Measurements from ENCODE around the gene VPS4A.

VPS4A gene

DNA sequence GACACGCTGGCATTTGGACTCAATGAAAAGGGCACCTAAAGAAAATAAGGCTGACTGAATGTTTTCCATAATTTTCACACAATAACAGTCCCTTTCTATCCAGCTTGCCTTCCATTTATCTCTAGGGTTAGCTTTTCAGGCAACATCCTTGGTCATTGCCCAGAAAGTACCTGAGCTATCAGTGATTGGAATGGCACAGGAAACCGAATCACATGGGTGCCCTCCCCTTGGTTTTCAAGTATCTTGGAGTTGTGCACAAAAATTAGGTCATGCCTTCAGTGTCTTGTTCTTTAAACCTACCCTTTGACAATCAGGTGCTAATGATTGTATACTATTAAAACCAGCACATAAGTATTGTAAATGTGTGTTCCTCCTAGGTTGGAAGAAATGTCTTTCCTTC is 3.3 kb upstream of the VPS4A start:
- DNase-seq: no peak

DNA sequence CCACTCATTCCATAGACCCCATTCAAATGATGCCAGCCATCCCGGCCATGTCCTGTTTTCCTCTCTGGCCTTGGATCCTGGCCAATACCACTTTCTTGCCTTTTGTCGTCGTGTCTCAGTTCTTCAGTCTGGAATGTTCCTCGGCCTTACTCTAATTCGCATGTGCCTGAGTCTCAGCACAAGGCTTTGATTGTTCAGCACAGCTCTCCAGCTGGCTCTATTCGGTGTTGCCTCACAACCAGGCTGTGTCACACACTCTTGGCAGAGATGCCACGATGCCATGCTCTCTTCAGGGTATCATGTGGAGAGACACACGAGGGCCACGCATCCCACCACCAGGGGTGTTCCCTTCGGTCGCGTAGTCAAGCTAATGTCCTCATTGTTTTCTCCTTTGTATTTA is 1.8 kb upstream of the VPS4A start:
- no peak for DNase-seq

DNA sequence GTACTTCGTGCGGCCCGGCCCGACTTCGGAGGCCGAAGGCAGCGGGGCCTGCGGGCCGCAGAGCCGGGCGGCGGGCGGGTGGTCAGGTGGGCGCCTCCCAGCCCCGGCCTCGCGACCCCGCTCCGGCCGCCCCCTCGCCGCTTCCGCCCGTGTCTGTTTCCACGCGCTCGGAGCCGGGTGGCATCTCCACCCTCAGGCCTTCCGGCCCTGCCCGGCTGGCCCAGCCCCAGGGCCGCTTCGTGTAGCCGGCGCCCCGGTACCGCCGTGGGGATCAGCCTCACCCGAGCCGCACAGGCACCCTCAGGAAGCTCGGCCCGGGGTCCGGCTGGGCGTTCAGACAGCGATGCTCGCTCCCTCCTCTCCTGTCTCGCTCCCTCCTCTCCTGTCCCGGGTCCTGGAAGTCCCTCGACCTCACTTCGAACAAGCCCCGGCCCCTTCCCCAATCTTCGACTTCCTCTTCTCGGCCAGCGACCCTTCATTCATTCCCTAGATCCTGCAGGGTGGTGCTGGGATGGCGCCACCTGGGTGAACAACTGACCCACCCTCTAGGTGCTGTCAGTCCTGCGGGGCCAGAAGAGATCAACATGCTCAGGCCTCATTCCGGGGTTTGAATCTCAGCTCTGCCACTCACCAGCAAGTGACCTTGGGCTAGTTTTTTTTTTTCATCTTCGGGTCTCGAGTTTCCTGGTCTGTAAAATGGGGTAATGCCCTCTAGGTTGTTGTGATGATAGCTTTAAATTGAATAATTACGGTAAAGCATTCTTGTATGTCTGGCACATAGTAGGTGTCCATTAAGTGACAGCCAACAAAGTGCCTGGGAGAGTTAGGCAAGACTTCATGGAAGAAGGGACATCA is 610 bp downstream of the VPS4A start:
- DNase-seq: no peak

DNA sequence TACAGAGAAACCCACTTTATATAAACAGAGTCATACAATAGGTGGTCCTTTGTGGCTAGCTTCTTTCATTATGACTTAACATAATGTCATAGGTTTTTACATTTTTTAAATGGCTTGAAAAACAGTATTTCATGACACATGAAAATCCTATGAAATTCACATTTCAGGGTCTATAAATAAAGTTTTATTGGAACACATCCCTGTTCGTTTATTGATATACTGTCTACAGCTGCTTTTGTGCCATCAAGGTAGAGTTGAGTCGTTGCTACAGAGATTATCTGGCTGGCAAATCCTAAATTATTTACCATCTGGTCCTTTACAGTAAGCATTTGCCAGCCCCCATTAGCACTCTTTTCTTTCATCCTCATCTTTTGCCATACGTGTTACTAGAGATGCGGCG is 2.3 kb downstream of the VPS4A start:
- DNase-seq: no peak

DNA sequence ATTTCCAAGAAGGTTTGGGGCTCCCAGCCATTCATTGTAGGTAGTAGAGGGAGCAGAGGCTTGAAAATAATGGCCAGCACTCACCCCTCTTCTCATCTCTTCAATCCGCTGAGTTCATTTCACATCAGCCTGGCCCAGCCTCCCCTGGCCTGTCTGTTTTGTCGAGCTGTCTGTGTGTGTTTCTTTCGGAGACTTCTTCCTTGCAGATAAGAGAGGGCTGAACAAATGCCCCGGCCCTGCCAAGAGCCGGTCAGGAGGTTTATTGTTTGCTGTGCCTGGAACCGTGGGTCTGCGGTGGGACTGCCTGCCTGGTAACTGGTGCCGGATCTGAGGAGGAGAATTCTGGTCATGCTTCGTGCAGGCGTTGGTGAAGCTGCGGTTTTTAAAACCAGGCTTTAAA is 3.4 kb downstream of the VPS4A start:
- DNase-seq: no peak

DNA sequence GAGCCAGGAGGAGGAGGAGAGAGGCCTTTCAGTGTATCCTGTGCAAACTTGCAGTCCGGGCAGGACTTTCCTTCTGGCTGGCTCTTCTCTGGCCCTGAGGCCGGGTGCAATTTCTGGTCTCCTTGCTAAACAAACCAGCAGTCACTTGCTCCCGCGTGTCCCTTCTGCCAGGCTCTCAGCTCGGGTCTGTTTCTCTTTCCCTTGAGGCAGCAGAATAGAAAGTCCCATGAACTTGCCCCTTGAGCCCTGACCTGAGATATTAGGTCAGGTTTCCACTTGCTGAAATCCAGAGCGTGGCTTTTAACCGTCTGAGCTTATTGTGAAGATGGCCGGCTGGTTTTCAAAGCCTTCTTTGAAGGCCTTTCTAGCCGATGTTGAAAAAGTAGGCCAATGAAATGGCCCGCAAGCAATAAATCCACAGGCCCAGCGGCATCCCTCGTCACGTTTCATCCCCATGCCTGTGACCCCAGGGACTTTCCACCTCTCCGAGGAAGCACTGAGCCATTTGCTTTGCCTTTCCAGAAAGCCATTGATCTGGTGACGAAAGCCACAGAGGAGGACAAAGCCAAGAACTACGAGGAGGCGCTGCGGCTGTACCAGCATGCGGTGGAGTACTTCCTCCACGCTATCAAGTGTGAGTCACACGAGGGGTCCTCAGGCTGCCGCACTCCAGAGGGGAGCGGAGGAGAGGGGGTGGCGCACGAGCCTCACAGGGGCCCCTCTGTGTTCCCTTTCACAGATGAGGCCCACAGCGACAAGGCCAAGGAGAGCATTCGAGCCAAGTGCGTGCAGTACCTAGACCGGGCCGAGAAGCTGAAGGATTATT is 4.5 kb downstream of the VPS4A start:
- no peak for DNase-seq

DNA sequence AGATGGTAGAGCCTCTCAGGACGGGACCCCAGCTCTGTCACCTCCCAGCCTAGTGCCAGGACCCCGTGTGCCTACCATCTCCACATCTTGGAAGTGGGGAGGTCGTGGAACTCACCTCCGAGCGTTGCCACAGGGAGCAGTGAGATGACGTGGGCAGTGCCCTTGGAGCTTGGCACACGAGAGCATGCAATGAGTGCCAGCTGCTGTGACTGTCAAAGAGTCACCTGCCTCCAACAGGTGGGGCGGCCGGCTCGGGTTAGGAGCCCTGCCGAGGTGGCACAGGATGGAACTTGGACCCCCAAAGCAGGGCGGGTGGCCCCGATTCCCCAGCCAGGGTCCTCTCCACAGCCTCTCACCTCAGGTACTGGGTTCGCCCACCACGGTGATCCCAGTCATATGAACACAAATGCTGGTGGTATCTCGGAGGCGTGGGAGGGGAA is 5.5 kb downstream of the VPS4A start:
- DNase-seq: no peak

DNA sequence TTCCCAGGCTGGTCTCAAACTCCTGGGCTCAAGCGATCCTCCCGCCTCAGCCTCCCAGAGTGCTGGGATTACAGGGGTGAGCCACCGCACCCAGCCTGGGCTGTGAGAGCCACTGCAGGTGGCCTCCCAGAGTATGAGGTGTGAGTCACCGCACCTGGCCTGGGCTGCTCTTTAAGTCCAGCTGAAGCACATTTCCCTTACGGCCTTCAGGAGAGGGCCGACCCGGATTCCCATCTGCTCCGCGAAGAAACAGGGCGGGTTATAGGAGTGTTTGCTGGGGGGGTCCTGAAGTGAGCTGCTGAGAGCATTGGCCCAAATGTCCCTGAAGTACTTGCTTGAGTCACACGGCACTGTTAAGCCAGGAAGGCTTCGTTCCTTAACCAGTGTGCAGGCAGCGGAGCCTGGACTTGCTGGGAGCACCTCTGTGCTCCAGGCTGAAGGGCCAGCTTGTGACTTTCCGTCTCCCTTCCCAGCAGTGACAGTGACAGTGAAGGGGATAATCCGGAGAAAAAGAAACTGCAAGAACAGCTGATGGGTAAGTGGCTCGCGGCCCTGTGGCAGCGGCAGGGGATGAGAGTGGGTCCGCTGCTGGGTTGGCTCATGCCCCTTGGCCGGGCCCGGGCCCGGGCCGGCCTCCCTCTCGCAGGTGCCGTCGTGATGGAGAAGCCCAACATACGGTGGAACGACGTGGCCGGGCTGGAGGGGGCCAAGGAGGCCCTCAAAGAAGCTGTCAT is 7.2 kb downstream of the VPS4A start:
- no peak for DNase-seq

DNA sequence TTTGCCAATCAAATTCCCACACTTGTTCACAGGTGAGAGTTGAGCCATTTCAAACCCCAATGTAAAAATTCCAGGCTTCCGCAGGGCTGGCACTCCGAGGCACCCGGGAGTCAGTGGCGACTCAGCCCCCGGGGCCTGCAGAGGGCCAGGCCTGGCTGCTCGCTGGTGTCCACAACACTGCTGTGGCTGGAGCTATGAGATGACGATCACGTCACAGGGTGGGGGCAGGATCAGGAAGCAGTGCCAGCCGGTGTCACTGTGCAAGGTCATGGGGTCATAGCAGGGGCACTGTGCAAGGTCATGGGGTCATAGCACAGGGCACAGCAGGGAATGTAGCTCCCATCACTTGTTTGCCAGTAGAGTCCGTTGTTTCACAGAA is 7.8 kb downstream of the VPS4A start:
- no peak for DNase-seq

DNA sequence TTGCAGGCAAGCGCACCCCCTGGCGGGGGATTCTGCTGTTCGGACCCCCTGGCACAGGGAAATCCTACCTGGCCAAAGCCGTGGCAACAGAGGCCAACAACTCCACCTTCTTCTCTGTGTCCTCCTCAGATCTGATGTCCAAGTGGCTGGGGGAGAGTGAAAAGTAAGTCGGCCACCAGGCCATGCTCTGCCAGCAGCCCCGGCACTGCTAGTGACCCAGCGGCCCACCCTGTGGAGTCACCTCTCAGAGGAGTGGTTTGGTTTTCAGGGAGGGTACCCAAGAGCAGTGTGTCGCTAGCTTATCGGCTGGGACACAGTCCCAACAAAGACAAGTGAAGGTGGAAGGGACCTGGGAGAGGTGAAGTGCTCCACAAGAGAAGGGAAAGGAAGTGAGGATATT is 8.2 kb downstream of the VPS4A start:
- DNase-seq: no peak

DNA sequence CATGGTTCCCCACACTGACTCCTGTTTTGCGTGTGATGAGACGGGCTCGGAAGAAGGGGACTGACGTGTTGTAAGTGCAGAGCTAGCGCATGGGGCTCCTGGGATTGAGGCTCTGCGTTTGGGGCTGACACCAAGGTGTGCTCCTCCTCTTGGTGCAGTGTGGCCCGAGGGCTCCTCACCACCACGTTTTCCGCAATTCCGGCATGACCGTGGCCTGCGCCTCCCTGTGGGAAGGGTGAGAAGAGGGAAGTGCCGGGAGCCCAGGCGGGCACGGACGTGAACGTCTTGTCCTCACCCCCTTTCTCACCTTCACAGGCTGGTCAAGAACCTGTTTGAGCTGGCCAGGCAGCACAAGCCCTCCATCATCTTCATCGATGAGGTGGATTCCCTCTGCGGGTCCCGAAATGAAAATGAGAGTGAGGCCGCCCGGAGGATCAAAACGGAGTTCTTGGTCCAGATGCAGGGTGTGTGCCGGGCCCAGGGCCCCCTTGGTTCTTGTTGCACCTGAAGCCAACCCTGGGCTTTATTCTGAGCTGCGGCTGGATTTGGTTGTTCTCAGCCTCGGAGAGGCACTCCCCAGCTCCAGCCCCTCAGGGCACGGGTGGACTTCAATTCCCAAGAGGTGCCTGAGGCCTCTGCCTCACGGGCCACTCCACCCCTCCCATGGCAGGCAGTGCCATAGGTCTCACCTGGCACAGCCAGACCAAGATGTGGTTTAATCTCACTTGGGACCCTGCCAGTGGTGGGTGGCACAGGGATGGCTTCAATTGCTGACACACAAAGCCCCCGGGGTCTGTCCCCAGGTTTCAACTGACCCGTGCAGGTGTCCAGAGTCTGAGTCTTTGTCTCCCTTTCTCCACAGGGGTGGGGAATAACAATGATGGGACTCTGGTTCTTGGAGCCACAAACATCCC is 8.9 kb downstream of the VPS4A start:
- no peak for DNase-seq

DNA sequence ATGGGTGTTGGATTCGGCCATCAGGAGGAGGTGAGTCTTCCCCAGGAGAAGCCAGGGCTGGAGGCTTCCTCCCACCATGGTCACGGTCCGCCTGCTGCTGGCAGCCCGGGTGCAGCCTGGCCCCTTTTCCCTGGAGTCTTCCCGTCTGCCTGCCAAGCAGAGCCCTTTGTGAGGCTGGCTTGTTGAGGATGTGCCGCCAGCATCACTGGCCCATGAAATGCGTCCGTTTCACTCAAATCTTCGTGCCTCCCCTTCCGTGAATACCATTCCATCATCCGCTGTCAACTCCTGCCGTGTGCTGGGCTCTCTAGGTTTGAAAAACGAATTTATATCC is 9.6 kb downstream of the VPS4A start:
- DNase-seq: no peak

DNA sequence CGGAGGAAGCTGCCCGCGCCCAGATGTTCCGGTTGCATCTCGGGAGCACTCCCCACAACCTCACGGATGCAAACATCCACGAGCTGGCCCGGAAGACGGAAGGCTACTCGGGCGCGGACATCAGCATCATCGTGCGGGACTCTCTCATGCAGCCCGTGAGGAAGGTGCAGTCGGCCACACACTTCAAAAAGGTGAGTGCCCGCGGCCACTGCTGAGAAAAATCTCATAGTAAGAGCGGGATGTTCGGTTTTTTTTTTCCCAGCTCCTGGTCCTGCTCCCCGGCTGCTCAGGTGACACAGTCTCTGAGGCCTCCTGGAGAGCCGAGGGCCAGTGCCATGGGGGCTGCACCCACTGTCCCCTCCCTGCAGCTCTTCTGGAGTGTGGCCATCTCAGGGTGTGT is 9.9 kb downstream of the VPS4A start:
- DNase-seq: no peak

DNA sequence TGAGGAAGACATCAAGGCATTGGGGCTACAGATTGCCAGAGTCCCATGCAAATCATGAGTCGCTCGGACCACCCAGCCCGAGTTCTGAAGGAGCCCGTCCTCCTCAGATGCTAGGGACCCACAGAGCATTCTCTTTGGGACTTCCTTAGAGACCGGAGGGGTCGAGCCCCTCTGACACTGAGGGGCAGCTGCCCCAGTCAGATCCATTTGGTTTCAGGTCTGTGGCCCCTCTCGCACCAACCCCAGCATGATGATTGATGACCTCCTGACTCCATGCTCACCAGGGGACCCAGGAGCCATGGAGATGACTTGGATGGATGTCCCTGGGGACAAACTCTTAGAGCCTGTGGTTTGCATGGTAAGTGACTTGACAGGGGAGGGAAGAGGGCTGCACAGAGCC is 11.2 kb downstream of the VPS4A start:
- no peak for DNase-seq

DNA sequence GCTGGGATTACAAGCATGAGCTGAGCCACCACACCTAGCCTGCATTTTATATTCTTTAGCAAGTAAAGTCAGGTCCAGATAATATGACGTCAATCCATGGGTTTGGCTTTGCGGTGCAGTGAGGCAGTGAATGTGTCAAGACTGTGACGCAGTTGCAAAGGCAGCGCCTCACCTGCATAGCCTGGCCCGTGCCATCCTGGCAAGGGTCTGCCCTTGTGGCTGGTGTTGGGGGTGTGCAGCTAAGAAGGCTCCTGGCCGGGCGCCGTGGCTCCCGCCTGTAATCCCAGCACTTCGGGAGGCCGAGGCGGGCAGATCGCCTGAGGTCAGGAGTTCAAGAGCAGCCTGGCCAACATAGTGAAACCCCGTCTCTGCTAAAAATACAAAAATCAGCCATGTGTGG is 12.3 kb downstream of the VPS4A start:
- no peak for DNase-seq

DNA sequence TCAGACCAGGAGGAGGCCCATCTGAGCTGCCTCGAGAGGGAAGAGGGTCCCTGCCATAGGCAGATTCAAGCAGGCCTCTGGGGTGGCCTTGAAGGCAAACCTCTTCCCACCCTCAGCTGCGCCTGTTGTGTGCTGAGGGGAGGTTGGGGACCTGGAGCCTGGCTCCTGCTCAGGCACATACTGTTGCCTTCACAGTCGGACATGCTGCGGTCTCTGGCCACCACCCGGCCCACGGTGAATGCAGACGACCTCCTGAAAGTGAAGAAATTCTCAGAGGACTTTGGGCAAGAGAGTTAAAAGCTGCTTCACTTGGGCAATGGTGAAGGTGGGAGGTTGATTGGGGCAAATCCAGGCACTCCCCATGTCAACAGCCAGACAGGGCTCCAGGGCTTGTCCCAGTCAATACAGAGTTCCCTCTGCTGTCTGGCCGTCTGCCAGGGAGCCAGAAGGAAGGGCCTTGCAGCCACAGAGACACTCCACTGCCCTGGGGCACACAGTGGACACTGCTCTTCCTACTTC is 12.9 kb downstream of the VPS4A start:
- DNase-seq: no peak

DNA sequence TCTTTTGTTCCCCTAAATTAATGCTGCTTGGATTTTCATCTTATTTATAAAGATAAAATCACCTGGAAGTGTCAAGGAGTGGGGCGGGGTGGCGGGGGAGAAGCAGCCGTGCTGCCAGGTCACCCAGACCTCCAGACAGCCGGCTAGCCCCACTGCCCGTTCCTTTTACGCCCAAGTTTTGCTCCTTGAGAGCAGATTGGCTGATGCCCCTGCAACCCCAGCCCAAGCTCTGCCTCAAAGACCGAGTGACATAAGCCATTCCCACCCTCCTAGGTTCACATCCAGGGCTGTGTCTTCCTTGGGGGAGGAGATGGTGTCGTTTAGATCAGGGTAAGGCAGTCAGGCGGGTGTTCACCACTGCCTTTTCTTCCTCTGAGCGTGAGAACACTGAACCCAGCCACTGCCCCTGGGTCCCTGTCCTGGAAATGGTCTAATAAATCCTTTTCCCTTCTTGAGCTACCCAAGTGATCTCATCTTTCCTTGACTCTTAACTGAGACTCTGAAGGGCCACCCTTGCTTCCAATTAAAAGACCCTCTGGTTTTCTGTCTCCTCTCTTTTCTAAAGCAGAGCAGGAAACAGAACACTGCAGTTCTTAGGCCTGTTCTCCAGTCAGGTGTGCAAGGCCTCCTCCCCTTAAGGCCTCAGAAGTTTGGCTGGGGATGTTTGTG is 13.6 kb downstream of the VPS4A start:
- DNase-seq: no peak

DNA sequence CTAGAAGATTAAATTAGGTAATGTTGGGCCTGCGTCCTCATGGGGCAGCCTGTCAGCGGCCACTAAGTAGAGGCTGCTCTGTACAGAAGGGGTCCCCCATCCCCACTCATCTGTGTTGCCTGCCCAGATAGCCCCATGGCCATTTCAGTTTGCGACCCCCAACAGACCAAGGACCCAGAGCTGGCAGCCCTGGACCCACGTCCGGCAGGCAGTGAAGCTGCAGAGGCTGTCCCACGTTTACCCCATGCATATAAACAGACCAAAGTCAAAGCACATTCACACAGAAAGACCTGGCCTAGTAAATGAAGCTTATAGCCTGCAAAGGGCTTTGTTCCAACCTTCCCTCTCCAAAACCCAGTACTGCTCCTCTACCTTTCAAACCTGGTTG is 14.6 kb downstream of the VPS4A start:
- no peak for DNase-seq

DNA sequence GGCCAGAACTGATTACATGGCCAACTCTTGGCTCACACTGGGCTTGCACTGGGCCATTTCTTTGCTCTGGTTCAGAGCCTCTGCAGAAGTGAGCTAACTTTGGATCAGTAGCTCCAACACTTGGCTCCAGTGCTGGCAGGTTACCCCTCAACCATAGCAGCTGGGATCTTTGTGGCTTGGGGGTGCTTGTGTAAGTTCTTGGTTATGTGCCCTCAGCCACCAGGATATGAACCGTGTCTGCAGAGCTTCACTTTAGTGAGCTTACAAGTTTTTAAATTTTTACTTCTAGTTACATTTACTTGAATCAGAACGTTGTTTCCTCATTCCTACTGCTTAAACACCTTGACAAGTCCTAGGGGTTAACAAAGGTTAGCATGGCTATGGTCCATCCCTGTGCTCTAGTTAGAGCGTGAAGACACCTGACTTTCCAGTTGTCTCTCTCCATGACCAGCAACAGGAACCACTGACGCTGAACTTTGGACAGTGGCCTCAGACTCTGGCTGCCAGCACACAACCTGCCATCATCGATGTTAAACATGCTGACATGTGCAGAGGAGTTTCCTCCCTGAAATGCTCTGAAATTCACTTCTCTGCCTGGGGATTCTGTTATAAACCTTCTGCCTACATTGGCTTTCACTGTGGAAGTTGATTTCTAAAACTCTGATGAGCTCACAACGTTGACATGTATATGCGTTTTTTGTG is 15.2 kb downstream of the VPS4A start:
- no peak for DNase-seq

DNA sequence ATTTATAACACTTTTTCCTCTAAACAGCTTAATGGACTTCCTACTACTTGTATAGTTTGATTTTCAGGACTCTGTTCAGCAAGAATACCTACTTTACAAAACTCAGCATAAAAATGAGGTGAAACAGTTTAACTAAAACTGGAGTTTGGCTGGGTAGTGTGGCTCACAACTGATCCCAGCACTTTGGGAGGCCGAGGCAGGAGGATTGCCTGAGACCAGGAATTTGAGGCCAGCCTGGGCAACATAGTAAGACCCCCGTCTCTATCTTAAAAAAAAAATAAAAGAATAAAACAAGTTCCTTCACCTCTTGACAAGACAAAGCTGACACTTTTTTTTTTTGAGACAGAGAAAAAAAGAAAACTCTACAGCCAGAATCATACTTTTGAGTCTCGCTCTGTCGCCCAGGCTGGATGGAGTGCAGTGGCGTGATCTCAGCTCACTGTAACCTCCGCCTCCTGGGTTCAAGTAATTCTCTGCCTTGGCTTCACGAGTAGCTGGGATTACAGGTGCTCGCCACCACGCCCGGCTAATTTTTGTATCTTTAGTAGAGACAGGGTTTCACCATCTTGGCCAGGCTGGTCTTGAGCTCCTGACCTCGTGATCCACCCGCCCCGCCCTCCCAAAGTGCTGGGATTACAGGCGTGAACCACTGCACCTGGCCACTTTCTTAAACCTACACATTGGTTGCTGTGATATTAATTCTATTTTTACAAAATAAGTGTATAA is 16.6 kb downstream of the VPS4A start:
- DNase-seq: no peak
